ENCODE results near the gene DUS4L. TPM values are rescaled to one million over a fixed set of nuclear protein-coding genes. Genes with fewer than 3 reads are reported as not detected.

DUS4L gene
- total RNA-seq, 1 experiment from 2014 or later, result 15.3 TPM

GRCh38 chr7:107584716-107585115, 20.9 kb downstream of the DUS4L start (continued):
- TF ChIP-seq STAT6 (CRISPR knock-in tag; conservative IDR thresholded peaks at IDR 0.05; ENCODE audit: low read depth) (no peak), TP53 (CRISPR knock-in tag; IDR thresholded peaks at IDR 0.05) (no peak), ZNF423 (CRISPR knock-in tag; IDR thresholded peaks at IDR 0.05) (no peak), ZNF232 (CRISPR knock-in tag; IDR thresholded peaks at IDR 0.05) (no peak), TEAD1 (CRISPR knock-in tag; IDR thresholded peaks at IDR 0.05) (no peak)
- TF ChIP-seq, protein P1, sequence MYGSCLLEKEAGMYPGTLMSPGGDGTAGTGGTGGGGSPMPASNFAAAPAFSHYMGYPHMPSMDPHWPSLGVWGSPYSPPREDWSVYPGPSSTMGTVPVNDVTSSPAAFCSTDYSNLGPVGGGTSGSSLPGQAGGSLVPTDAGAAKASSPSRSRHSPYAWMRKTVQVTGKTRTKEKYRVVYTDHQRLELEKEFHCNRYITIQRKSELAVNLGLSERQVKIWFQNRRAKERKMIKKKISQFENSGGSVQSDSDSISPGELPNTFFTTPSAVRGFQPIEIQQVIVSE (CRISPR knock-in tag; IDR thresholded peaks at IDR 0.05; ENCODE audit: borderline replicate concordance), result no peak

DNA sequence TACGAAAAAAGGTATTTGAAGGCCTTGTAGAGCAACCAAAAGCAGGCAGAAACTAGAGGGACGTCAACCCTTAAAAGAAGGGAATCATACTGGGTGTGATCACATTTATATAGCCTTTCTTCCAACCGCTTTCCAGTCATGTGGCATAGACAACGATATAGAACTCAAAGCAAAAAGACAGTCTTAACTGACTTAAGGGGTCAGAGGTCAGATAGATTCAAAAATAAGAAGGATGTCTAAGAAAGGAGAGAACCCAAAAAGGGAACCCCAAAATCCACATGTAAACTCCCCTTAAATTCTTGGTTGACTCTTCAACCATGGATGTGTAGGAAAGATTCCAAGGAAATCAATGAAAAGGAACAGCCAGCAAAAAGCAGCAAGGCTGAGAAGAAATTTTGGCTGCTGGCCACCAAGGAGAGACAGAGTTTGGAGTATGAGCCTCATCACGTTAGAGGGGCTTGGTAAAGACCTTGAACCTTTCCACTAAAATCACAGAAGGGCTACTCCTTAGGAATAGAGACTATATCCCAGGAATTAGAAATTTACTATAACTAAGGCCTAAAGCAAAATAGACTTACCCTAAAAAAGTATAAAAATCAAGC, 24.9 kb downstream of the DUS4L start:
- Mint-ChIP-seq H3K36me3 (peaks cover 10% of the 10 kb centered on the region), H3K9me3 (peaks cover 6% of the 10 kb centered on the region), H3K4me1 (no peaks in the 10 kb centered on the region), H3K27me3 (ENCODE audit: low read depth) (no peaks in the 10 kb centered on the region), H3K4me3 (no peak overlapping the region), H3K27ac (no peak overlapping the region)
- POLR2A ChIA-PET, result no interaction called here
- DNase-seq (ENCODE audit: low spot score), result no peak
- no peak for ATAC-seq
- CTCF ChIA-PET, result no interaction called here
- TF ChIP-seq ARID4B (CRISPR knock-in tag; IDR thresholded peaks at IDR 0.05; ENCODE audit: borderline replicate concordance) (no peak), SP1 (CRISPR knock-in tag; conservative IDR thresholded peaks at IDR 0.05) (no peak), ZNF532 (CRISPR knock-in tag; IDR thresholded peaks at IDR 0.05; ENCODE audit: borderline replicate concordance) (no peak), SOX15 (CRISPR knock-in tag; IDR thresholded peaks at IDR 0.05) (no peak), CREB1 (CRISPR knock-in tag; IDR thresholded peaks at IDR 0.05) (no peak), PRRX2 (CRISPR knock-in tag; IDR thresholded peaks at IDR 0.05) (no peak), HMGXB4 (CRISPR knock-in tag; IDR thresholded peaks at IDR 0.05) (no peak), FOXJ3 (CRISPR knock-in tag; IDR thresholded peaks at IDR 0.05; ENCODE audit: borderline replicate concordance) (no peak), NR1H2 (CRISPR knock-in tag; IDR thresholded peaks at IDR 0.05) (no peak), NFATC4 (CRISPR knock-in tag; IDR thresholded peaks at IDR 0.05) (no peak), EMX1 (CRISPR knock-in tag; IDR thresholded peaks at IDR 0.05) (no peak), ZMAT4 (CRISPR knock-in tag; IDR thresholded peaks at IDR 0.05) (no peak)
- TF ChIP-seq, protein P2, sequence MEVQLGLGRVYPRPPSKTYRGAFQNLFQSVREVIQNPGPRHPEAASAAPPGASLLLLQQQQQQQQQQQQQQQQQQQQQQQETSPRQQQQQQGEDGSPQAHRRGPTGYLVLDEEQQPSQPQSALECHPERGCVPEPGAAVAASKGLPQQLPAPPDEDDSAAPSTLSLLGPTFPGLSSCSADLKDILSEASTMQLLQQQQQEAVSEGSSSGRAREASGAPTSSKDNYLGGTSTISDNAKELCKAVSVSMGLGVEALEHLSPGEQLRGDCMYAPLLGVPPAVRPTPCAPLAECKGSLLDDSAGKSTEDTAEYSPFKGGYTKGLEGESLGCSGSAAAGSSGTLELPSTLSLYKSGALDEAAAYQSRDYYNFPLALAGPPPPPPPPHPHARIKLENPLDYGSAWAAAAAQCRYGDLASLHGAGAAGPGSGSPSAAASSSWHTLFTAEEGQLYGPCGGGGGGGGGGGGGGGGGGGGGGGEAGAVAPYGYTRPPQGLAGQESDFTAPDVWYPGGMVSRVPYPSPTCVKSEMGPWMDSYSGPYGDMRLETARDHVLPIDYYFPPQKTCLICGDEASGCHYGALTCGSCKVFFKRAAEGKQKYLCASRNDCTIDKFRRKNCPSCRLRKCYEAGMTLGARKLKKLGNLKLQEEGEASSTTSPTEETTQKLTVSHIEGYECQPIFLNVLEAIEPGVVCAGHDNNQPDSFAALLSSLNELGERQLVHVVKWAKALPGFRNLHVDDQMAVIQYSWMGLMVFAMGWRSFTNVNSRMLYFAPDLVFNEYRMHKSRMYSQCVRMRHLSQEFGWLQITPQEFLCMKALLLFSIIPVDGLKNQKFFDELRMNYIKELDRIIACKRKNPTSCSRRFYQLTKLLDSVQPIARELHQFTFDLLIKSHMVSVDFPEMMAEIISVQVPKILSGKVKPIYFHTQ (CRISPR knock-in tag; IDR thresholded peaks at IDR 0.05), result no peak
